Activated naive CD4-positive, alpha-beta T cell treated with anti-CD3 and anti-CD28 coated beads, Interleukin-2, amount 50 U/mL, for 72 hours (primary cell): Measurements from ENCODE around the gene SEC16B. TPM values are rescaled to one million over a fixed set of nuclear protein-coding genes. Genes with fewer than 3 reads are reported as not detected.

Experiments
- ATAC-seq, 2 donors: fragments of 150-1000 bp; cut with Tn5 transposase; 2 replicates each; pipeline ENCODE4 v1.10.0; 2021; ENCODE audit warnings: mild to moderate bottlenecking in 2 of 2, moderate library complexity in 2 of 2
- DNase-seq, 2 donors: peaks; one replicate each; pipeline ENCODE4 v3.0.0; 2021 to 2022; ENCODE audit warnings: low spot score in 2 of 2
- H3K27ac Mint-ChIP-seq, 2 donors: one replicate each; pipeline ENCODE4 v1.8.0; 2022; ENCODE audit warnings: mild to moderate bottlenecking in 2 of 2, mixed read lengths in 2 of 2
- H3K36me3 Mint-ChIP-seq, 2 donors: one replicate each; pipeline ENCODE4 v1.8.0; 2022; ENCODE audit warnings: mixed read lengths in 2 of 2
- H3K9me3 Mint-ChIP-seq, 2 donors: one replicate each; pipeline ENCODE4 v1.8.0; 2022; ENCODE audit warnings: mixed read lengths in 2 of 2
- total RNA-seq, 2 donors: library from RNA; stranded (reverse); gene quantifications; one replicate each; pipeline ENCODE4 v1.2.3, GENCODE V29; 2022

SEC16B gene
- total RNA-seq, 2 donors from 2014 or later, result not detected

- DNase-seq (no peak), ATAC-seq (no peak)
- Mint-ChIP-seq H3K36me3 (peaks cover 0 to 13% of the 10 kb centered on the region in 2 donors), H3K9me3 (peaks cover 19 to 20% of the 10 kb centered on the region in 2 donors), H3K27ac (no peak overlapping the region)
Observed at GRCh38 chr1:177984761-177985160, 14.9 kb upstream of the SEC16B start.

GRCh38 chr1:177984136-177984525 lies 14.3 kb upstream of the SEC16B start:
- no peak for DNase-seq
- ATAC-seq, result no peak
- H3K36me3 Mint-ChIP-seq, result peaks cover 0 to 6% of the 10 kb centered on the region in 2 donors
- peaks cover 13 to 14% of the 10 kb centered on the region in 2 donors for H3K9me3 Mint-ChIP-seq
- no peak overlapping the region for H3K27ac Mint-ChIP-seq

GRCh38 chr1:177983482-177984135 lies 13.8 kb upstream of the SEC16B start:
- DNase-seq (no peak), ATAC-seq (no peak)
- Mint-ChIP-seq H3K27ac (no peak overlapping the region), H3K36me3 (peaks cover 0 to 1% of the 10 kb centered on the region in 2 donors), H3K9me3 (peaks cover 7 to 9% of the 10 kb centered on the region in 2 donors)

GRCh38 chr1:177983077-177983476 lies 13.2 kb upstream of the SEC16B start:
- peaks cover 5 to 9% of the 10 kb centered on the region in 2 donors for H3K9me3 Mint-ChIP-seq
- no peaks in the 10 kb centered on the region for H3K36me3 Mint-ChIP-seq
- no peak overlapping the region for H3K27ac Mint-ChIP-seq
- no peak for DNase-seq
- ATAC-seq, result no peak

GRCh38 chr1:177981200-177981599 lies 11.3 kb upstream of the SEC16B start:
- ATAC-seq (no peak), DNase-seq (no peak)
- Mint-ChIP-seq H3K9me3 (peaks cover 0 to 5% of the 10 kb centered on the region in 2 donors), H3K36me3 (no peaks in the 10 kb centered on the region), H3K27ac (no peak overlapping the region)

- DNase-seq (no peak), ATAC-seq (no peak)
- Mint-ChIP-seq H3K9me3 (peaks cover 0 to 10% of the 10 kb centered on the region in 2 donors), H3K27ac (no peak overlapping the region), H3K36me3 (no peaks in the 10 kb centered on the region)
Observed at GRCh38 chr1:177979272-177979671, 9.4 kb upstream of the SEC16B start.

GRCh38 chr1:177978530-177978929 lies 8.7 kb upstream of the SEC16B start:
- peaks cover 0 to 18% of the 10 kb centered on the region in 2 donors for H3K9me3 Mint-ChIP-seq
- H3K36me3 Mint-ChIP-seq, result no peaks in the 10 kb centered on the region
- no peak for ATAC-seq
- DNase-seq, result no peak
- no peak overlapping the region for H3K27ac Mint-ChIP-seq

- Mint-ChIP-seq H3K36me3 (no peaks in the 10 kb centered on the region), H3K9me3 (peaks cover 0 to 19% of the 10 kb centered on the region in 2 donors), H3K27ac (no peak overlapping the region)
- ATAC-seq, result no peak
- no peak for DNase-seq
Observed at GRCh38 chr1:177977141-177977540, 7.3 kb upstream of the SEC16B start.

GRCh38 chr1:177976596-177976995 lies 6.7 kb upstream of the SEC16B start:
- ATAC-seq, result no peak
- no peak for DNase-seq
- H3K9me3 Mint-ChIP-seq, result peaks cover 0 to 19% of the 10 kb centered on the region in 2 donors
- no peaks in the 10 kb centered on the region for H3K36me3 Mint-ChIP-seq
- H3K27ac Mint-ChIP-seq, result no peak overlapping the region

- H3K27ac Mint-ChIP-seq, result no peak overlapping the region
- DNase-seq (no peak), ATAC-seq (no peak)
- H3K36me3 Mint-ChIP-seq, result no peaks in the 10 kb centered on the region
- peaks cover 0 to 19% of the 10 kb centered on the region in 2 donors for H3K9me3 Mint-ChIP-seq
Observed at GRCh38 chr1:177975588-177976495, 6.0 kb upstream of the SEC16B start.

- no peak for DNase-seq
- Mint-ChIP-seq H3K36me3 (no peaks in the 10 kb centered on the region), H3K9me3 (peaks cover 0 to 14% of the 10 kb centered on the region in 2 donors), H3K27ac (no peak overlapping the region)
- no peak for ATAC-seq
Observed at GRCh38 chr1:177973585-177973984, 3.7 kb upstream of the SEC16B start.

GRCh38 chr1:177969109-177969508 lies 749 bp downstream of the SEC16B start:
- DNase-seq (no peak), ATAC-seq (no peak)
- Mint-ChIP-seq H3K27ac (no peak overlapping the region), H3K9me3 (peaks cover 0 to 7% of the 10 kb centered on the region in 2 donors), H3K36me3 (no peaks in the 10 kb centered on the region)

- H3K9me3 Mint-ChIP-seq, result no peaks in the 10 kb centered on the region
- ATAC-seq, result no peak
- DNase-seq, result no peak
Observed at GRCh38 chr1:177966199-177966598, 3.7 kb downstream of the SEC16B start.

GRCh38 chr1:177965293-177965692 lies 4.6 kb downstream of the SEC16B start:
- Mint-ChIP-seq H3K27ac (no peak overlapping the region), H3K36me3 (no peaks in the 10 kb centered on the region), H3K9me3 (no peaks in the 10 kb centered on the region)
- no peak for DNase-seq
- ATAC-seq, result no peak

More at GRCh38 chr1:177966199-177966598, 3.7 kb downstream of the SEC16B start:
- no peaks in the 10 kb centered on the region for H3K36me3 Mint-ChIP-seq
- no peak overlapping the region for H3K27ac Mint-ChIP-seq

GRCh38 chr1:177964336-177964735 lies 5.5 kb downstream of the SEC16B start:
- Mint-ChIP-seq H3K9me3 (no peaks in the 10 kb centered on the region), H3K36me3 (no peaks in the 10 kb centered on the region), H3K27ac (no peak overlapping the region)
- no peak for DNase-seq
- no peak for ATAC-seq

GRCh38 chr1:177960939-177961622 lies 8.8 kb downstream of the SEC16B start:
- no peak for DNase-seq
- Mint-ChIP-seq H3K27ac (no peak overlapping the region), H3K9me3 (no peaks in the 10 kb centered on the region), H3K36me3 (no peaks in the 10 kb centered on the region)
- no peak for ATAC-seq
